Measurements from ENCODE around the gene GRM8.

GRCh38 chr7:126856691-126857291 lies 395.9 kb downstream of the GRM8 start:
- no peak for TF ChIP-seq YY1 (IDR thresholded peaks at IDR 0.05; ENCODE audit: insufficient read depth, insufficient read length)
- no peak for TF ChIP-seq SUZ12 (IDR thresholded peaks at IDR 0.05; ENCODE audit: extremely low read depth, insufficient read depth, insufficient read length)
- TF ChIP-seq ZNF274 (IDR thresholded peaks at IDR 0.05; ENCODE audit: low read depth, low read length), result no peak
